Hepatocyte (in vitro differentiated cells): ENCODE data around the gene MICAL3.

ENCODE experiments used
- EZH2 ChIP-seq: fragments of 200-600 bp; sonication (generic); IDR thresholded peaks from 2 replicates; pipeline ENCODE4 v1.6.1; 2016; ENCODE audit warnings: antibody characterized with exemption, mild to moderate bottlenecking, borderline replicate concordance
- EZH2phosphoT487 ChIP-seq: fragments of 200-600 bp; sonication (generic); IDR thresholded peaks from one replicate; pipeline ENCODE4 v1.6.1; 2018; ENCODE audit warnings: antibody characterized with exemption, mild to moderate bottlenecking, low read depth, moderate library complexity; ENCODE audit not compliant: unreplicated experiment, severe bottlenecking
- TF ChIP-seq, protein P1 (sequence below): fragments of 200-600 bp; sonication (generic); IDR thresholded peaks from 2 replicates; pipeline ENCODE4 v1.5.1; 2016; ENCODE audit warnings: antibody characterized with exemption, mild to moderate bottlenecking; ENCODE audit not compliant: poor library complexity

DNA sequence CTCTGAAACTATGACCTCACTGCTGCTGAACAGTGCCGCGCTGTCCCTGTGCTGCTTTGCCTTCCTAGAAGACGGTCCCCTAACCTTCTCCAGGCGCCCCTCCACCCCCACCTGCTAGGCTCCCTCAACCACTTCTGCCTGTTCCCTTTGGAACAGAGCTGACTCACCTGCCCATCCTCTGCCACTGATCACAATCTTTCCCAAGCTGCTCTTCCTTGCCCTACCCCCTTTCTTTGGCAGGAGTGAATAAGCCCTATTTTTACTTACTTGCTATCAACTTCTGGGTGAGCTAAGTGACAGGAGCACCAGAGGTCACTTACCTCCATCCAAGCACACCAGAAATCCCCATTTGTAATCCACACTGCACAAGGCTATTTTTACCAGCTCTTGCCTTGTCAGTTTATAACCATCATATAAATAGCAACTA, 134.1 kb downstream of the MICAL3 start:
- TF ChIP-seq, protein P1, sequence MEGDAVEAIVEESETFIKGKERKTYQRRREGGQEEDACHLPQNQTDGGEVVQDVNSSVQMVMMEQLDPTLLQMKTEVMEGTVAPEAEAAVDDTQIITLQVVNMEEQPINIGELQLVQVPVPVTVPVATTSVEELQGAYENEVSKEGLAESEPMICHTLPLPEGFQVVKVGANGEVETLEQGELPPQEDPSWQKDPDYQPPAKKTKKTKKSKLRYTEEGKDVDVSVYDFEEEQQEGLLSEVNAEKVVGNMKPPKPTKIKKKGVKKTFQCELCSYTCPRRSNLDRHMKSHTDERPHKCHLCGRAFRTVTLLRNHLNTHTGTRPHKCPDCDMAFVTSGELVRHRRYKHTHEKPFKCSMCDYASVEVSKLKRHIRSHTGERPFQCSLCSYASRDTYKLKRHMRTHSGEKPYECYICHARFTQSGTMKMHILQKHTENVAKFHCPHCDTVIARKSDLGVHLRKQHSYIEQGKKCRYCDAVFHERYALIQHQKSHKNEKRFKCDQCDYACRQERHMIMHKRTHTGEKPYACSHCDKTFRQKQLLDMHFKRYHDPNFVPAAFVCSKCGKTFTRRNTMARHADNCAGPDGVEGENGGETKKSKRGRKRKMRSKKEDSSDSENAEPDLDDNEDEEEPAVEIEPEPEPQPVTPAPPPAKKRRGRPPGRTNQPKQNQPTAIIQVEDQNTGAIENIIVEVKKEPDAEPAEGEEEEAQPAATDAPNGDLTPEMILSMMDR = no peak
- TF ChIP-seq EZH2phosphoT487 (no peak), EZH2 (no peak)
